H7 (cell line): ENCODE data around the gene SMAD4. TPM values are rescaled to one million over a fixed set of nuclear protein-coding genes. Genes with fewer than 3 reads are reported as not detected.

Experiments used
- DNase-seq: peaks from one replicate; pipeline ENCODE4 v3.0.0; 2012
- H3K27me3 ChIP-seq: 2 replicates; pipeline ENCODE4 v1.6.0; 2011; ENCODE audit warnings: mild to moderate bottlenecking, low read length; ENCODE audit not compliant: control insufficient read depth, insufficient read depth
- H3K36me3 ChIP-seq: replicated peaks from 2 replicates; pipeline ENCODE4 v1.5.1; 2011; ENCODE audit warnings: low read length; ENCODE audit not compliant: control insufficient read depth, insufficient read depth
- H3K4me3 ChIP-seq: 2 replicates; pipeline ENCODE4 v1.5.1; 2011; ENCODE audit warnings: low read depth, mild to moderate bottlenecking, control low read depth, low read length, moderate library complexity; ENCODE audit not compliant: insufficient read depth
- total RNA-seq: library from RNA; depleted of rRNA; stranded (reverse); fragments of >200 nt; shearing (Covaris generic); gene quantifications from 2 replicates; pipeline ENCODE4 v1.2.3, GENCODE V29; 2014

Gene SMAD4
- total RNA-seq, 1 experiment from 2014 or later: 154 TPM

GRCh38 chr18:51038110-51038509 is 8.1 kb downstream of the SMAD4 start:
- H3K4me3 ChIP-seq: no peak overlapping the region

GRCh38 chr18:51039138-51040112 is 9.4 kb downstream of the SMAD4 start:
- Histone ChIP-seq H3K36me3 (no peaks in the 10 kb centered on the region; the same call in 1 of the 2 replicates), H3K4me3 (no peak overlapping the region), H3K27me3 (no peaks in the 10 kb centered on the region)
- peak; percentile 49 for DNase-seq

More at GRCh38 chr18:51038110-51038509, 8.1 kb downstream of the SMAD4 start:
- no peaks in the 10 kb centered on the region; the same call in 1 of the 2 replicates for H3K36me3 ChIP-seq
- no peaks in the 10 kb centered on the region for H3K27me3 ChIP-seq
- no peak for DNase-seq

- Histone ChIP-seq H3K36me3 (no peaks in the 10 kb centered on the region), H3K27me3 (no peaks in the 10 kb centered on the region), H3K4me3 (no peak overlapping the region)
- no peak for DNase-seq
Measured at GRCh38 chr18:51041677-51042352, 11.8 kb downstream of the SMAD4 start.

GRCh38 chr18:51044928-51045585 is 15.0 kb downstream of the SMAD4 start:
- DNase-seq: no peak
- Histone ChIP-seq H3K4me3 (no peak overlapping the region), H3K27me3 (no peaks in the 10 kb centered on the region), H3K36me3 (peaks cover 1% of the 10 kb centered on the region; the same call in 1 of the 2 replicates)

- Histone ChIP-seq H3K36me3 (peaks cover 1% of the 10 kb centered on the region; the same call in 1 of the 2 replicates), H3K27me3 (no peaks in the 10 kb centered on the region), H3K4me3 (no peak overlapping the region)
- no peak for DNase-seq
Measured at GRCh38 chr18:51048190-51048589, 18.2 kb downstream of the SMAD4 start.

- no peak for DNase-seq
- no peak overlapping the region for H3K4me3 ChIP-seq
- no peaks in the 10 kb centered on the region for H3K27me3 ChIP-seq
- peaks cover 1% of the 10 kb centered on the region; the same call in 1 of the 2 replicates for H3K36me3 ChIP-seq
Measured at GRCh38 chr18:51049137-51049536, 19.1 kb downstream of the SMAD4 start.

GRCh38 chr18:51051105-51051712 is 21.2 kb downstream of the SMAD4 start:
- DNase-seq: peak; percentile 28
- peaks cover 4% of the 10 kb centered on the region; the same call in 1 of the 2 replicates for H3K36me3 ChIP-seq
- no peak overlapping the region for H3K4me3 ChIP-seq
- H3K27me3 ChIP-seq: no peaks in the 10 kb centered on the region

- Histone ChIP-seq H3K36me3 (peaks cover 5% of the 10 kb centered on the region), H3K27me3 (no peaks in the 10 kb centered on the region), H3K4me3 (no peak overlapping the region)
- DNase-seq: no peak
Measured at GRCh38 chr18:51053814-51054213, 23.8 kb downstream of the SMAD4 start.

- H3K27me3 ChIP-seq: no peaks in the 10 kb centered on the region
- H3K36me3 ChIP-seq: peaks cover 10% of the 10 kb centered on the region
- H3K4me3 ChIP-seq: no peak overlapping the region
- DNase-seq: no peak
Measured at GRCh38 chr18:51054764-51055163, 24.8 kb downstream of the SMAD4 start.

- H3K4me3 ChIP-seq: no peak overlapping the region
- H3K27me3 ChIP-seq: no peaks in the 10 kb centered on the region
- H3K36me3 ChIP-seq: peaks cover 8% of the 10 kb centered on the region
- DNase-seq: no peak
Measured at GRCh38 chr18:51059969-51060368, 30.0 kb downstream of the SMAD4 start.

GRCh38 chr18:51064256-51064655 is 34.2 kb downstream of the SMAD4 start:
- DNase-seq: no peak
- H3K36me3 ChIP-seq: peaks cover 15% of the 10 kb centered on the region
- no peak overlapping the region for H3K4me3 ChIP-seq
- H3K27me3 ChIP-seq: no peaks in the 10 kb centered on the region

- peaks cover 10% of the 10 kb centered on the region for H3K36me3 ChIP-seq
Measured at GRCh38 chr18:51066273-51066672, 36.3 kb downstream of the SMAD4 start.

GRCh38 chr18:51068105-51068504 is 38.1 kb downstream of the SMAD4 start:
- peaks cover 10% of the 10 kb centered on the region for H3K36me3 ChIP-seq

More at GRCh38 chr18:51066273-51066672, 36.3 kb downstream of the SMAD4 start:
- no peak for DNase-seq
- H3K27me3 ChIP-seq: no peaks in the 10 kb centered on the region
- H3K4me3 ChIP-seq: no peak overlapping the region

GRCh38 chr18:51069885-51070284 is 39.9 kb downstream of the SMAD4 start:
- H3K36me3 ChIP-seq: peaks cover 10% of the 10 kb centered on the region
- no peak for DNase-seq
- H3K4me3 ChIP-seq: no peak overlapping the region
- no peaks in the 10 kb centered on the region for H3K27me3 ChIP-seq

More at GRCh38 chr18:51068105-51068504, 38.1 kb downstream of the SMAD4 start:
- no peak for DNase-seq
- no peak overlapping the region for H3K4me3 ChIP-seq
- H3K27me3 ChIP-seq: no peaks in the 10 kb centered on the region
